Neutrophil (primary cell): ENCODE measurements around the gene PHF20.
"Not testable (repeated sequence)": the region's sequence is repeated elsewhere in the genome, so short reads cannot be mapped to it uniquely, and the experiment has no call there.

ENCODE experiments used
- H3K27ac ChIP-seq: fragments of 200-600 bp; sonication (generic); 2 replicates; pipeline ENCODE4 v1.5.1; 2016; ENCODE audit warnings: mild to moderate bottlenecking, moderate library complexity
- H3K27me3 ChIP-seq: fragments of 200-600 bp; sonication (generic); 2 replicates; pipeline ENCODE4 v1.6.0; 2016; ENCODE audit warnings: mild to moderate bottlenecking
- H3K36me3 ChIP-seq: fragments of 200-600 bp; sonication (generic); 2 replicates; pipeline ENCODE4 v1.5.1; 2017
- H3K4me1 ChIP-seq, 2 experiments: fragments of 200-600 bp in 1 of 2; sonication (generic) in 1 of 2; 1 replicate in 1 of 2; 2 replicates in 1 of 2; pipeline versions ENCODE4 v1.5.1 to v1.6.1; 2013 to 2016; ENCODE audit warnings: low read depth in 1 of 2, low read length in 1 of 2, mild to moderate bottlenecking in 1 of 2, moderate library complexity in 1 of 2; ENCODE audit not compliant: control insufficient read depth in 1 of 2, insufficient read depth in 1 of 2
- H3K4me3 ChIP-seq, 2 experiments: fragments of 200-600 bp in 1 of 2; sonication (generic) in 1 of 2; 1 replicate in 1 of 2; 2 replicates in 1 of 2; pipeline ENCODE4 v1.5.1; 2013 to 2016; ENCODE audit warnings: low read depth in 1 of 2, low read length in 1 of 2, mild to moderate bottlenecking in 1 of 2, moderate library complexity in 1 of 2
- H3K9me3 ChIP-seq: fragments of 200-600 bp; sonication (generic); 2 replicates; pipeline ENCODE4 v1.5.1; 2016
- CTCF ChIP-seq: fragments of 200-600 bp; sonication (generic); IDR thresholded peaks from 2 replicates; pipeline ENCODE4 v1.5.1; 2016; ENCODE audit warnings: antibody characterized with exemption

The PHF20 gene

GRCh38 chr20:35772563-35773058, 796 bp downstream of the PHF20 start:
- Histone ChIP-seq H3K4me1 (peaks cover 61 to 64% of the 10 kb centered on the region in 2 experiments), H3K27ac (peak overlapping the region; percentile 98)
- no peak for TF ChIP-seq CTCF

GRCh38 chr20:35773154-35773751, 1.4 kb downstream of the PHF20 start:
- no peaks in the 10 kb centered on the region for H3K36me3 ChIP-seq
- H3K4me3 ChIP-seq, result peak overlapping the region; percentile 77 to 88
- H3K27me3 ChIP-seq, result no peaks in the 10 kb centered on the region
- H3K27ac ChIP-seq, result peak overlapping the region; percentile 98
- H3K9me3 ChIP-seq, result no peaks in the 10 kb centered on the region
- peak; percentile 25 for TF ChIP-seq CTCF
- H3K4me1 ChIP-seq, result peaks cover 55 to 58% of the 10 kb centered on the region in 2 experiments

More at GRCh38 chr20:35772563-35773058, 796 bp downstream of the PHF20 start:
- no peaks in the 10 kb centered on the region for H3K9me3 ChIP-seq
- H3K36me3 ChIP-seq, result no peaks in the 10 kb centered on the region
- H3K4me3 ChIP-seq, result peak overlapping the region; percentile 77 to 88
- no peaks in the 10 kb centered on the region for H3K27me3 ChIP-seq

GRCh38 chr20:35774391-35774790, 2.6 kb downstream of the PHF20 start:
- no peak for TF ChIP-seq CTCF
- Histone ChIP-seq H3K27ac (peak overlapping the region; percentile 98), H3K4me3 (no peak overlapping the region), H3K36me3 (peaks cover 3% of the 10 kb centered on the region), H3K27me3 (no peaks in the 10 kb centered on the region), H3K9me3 (no peaks in the 10 kb centered on the region), H3K4me1 (peaks cover 43 to 46% of the 10 kb centered on the region in 2 experiments)

- no peak for TF ChIP-seq CTCF
- no peaks in the 10 kb centered on the region for H3K27me3 ChIP-seq
- peaks cover 3% of the 10 kb centered on the region for H3K36me3 ChIP-seq
- H3K27ac ChIP-seq, result peak overlapping the region; percentile 55
- peaks cover 23 to 24% of the 10 kb centered on the region in 2 experiments for H3K4me1 ChIP-seq
- no peaks in the 10 kb centered on the region for H3K9me3 ChIP-seq
- no peak overlapping the region for H3K4me3 ChIP-seq
Observed at GRCh38 chr20:35776513-35777101, 4.8 kb downstream of the PHF20 start.

GRCh38 chr20:35783811-35784210, 12.0 kb downstream of the PHF20 start:
- not testable (repeated sequence) for H3K27ac ChIP-seq, H3K4me3 ChIP-seq, H3K36me3 ChIP-seq, H3K27me3 ChIP-seq, H3K9me3 ChIP-seq, H3K4me1 ChIP-seq

GRCh38 chr20:35785541-35785940, 13.7 kb downstream of the PHF20 start:
- not testable (repeated sequence) for H3K4me3 ChIP-seq, H3K27ac ChIP-seq, H3K9me3 ChIP-seq, H3K4me1 ChIP-seq, H3K27me3 ChIP-seq, H3K36me3 ChIP-seq
